HepG2 (cell line): ENCODE data around the gene RNF123. TPM values are rescaled to one million over a fixed set of nuclear protein-coding genes. Genes with fewer than 3 reads are reported as not detected.

Source experiments
- CERS6 ChIP-seq: sonication (generic); formaldehyde crosslinking; IDR thresholded peaks from 2 replicates; pipeline ENCODE4 v1.5.0; 2020; ENCODE audit warnings: missing genetic modification reagents
- DNMT1 ChIP-seq: sonication (generic); formaldehyde crosslinking; IDR thresholded peaks from 2 replicates; pipeline ENCODE4 v1.5.1; 2020; ENCODE audit warnings: mild to moderate bottlenecking, missing genetic modification reagents
- HIVEP1 ChIP-seq: sonication (generic); formaldehyde crosslinking; IDR thresholded peaks from 2 replicates; pipeline ENCODE4 v1.4.0; 2020; ENCODE audit warnings: mild to moderate bottlenecking, missing genetic modification reagents
- HOXA7 ChIP-seq: sonication (generic); formaldehyde crosslinking; IDR thresholded peaks from 2 replicates; pipeline ENCODE4 v1.8.1; 2022; ENCODE audit warnings: mild to moderate bottlenecking, missing genetic modification reagents, moderate library complexity
- LRRFIP1 ChIP-seq: sonication (generic); formaldehyde crosslinking; conservative IDR thresholded peaks from 2 replicates; pipeline ENCODE4 v1.4.0; 2020; ENCODE audit warnings: missing genetic modification reagents
- MYC ChIP-seq: sonication (generic); formaldehyde crosslinking; IDR thresholded peaks from 2 replicates; pipeline ENCODE4 v1.9.0; 2021; ENCODE audit warnings: missing genetic modification reagents, borderline replicate concordance
- NR2F2 ChIP-seq: IDR thresholded peaks from 2 replicates; pipeline ENCODE4 v1.6.1; 2012; ENCODE audit warnings: low read depth, inconsistent platforms, borderline replicate concordance
- SKI ChIP-seq: fragments of 450-650 bp; IDR thresholded peaks from one replicate; pipeline ENCODE4 v1.6.1; 2018; ENCODE audit warnings: mild to moderate bottlenecking; ENCODE audit not compliant: partially characterized antibody
- ZBTB39 ChIP-seq: sonication (generic); formaldehyde crosslinking; IDR thresholded peaks from 2 replicates; pipeline ENCODE4 v1.5.0; 2020; ENCODE audit warnings: missing genetic modification reagents
- ZBTB7B ChIP-seq: sonication (generic); formaldehyde crosslinking; IDR thresholded peaks from 2 replicates; pipeline ENCODE4 v1.4.0; 2020; ENCODE audit warnings: missing genetic modification reagents
- ZC3H4 ChIP-seq: sonication (generic); formaldehyde crosslinking; IDR thresholded peaks from 2 replicates; pipeline ENCODE4 v1.4.0; 2020; ENCODE audit warnings: missing genetic modification reagents, borderline replicate concordance
- ZFX ChIP-seq: sonication (generic); formaldehyde crosslinking; IDR thresholded peaks from 2 replicates; pipeline ENCODE4 v1.4.0; 2020; ENCODE audit warnings: mild to moderate bottlenecking, low read depth, missing genetic modification reagents, moderate library complexity
- ZNF18 ChIP-seq: sonication (generic); formaldehyde crosslinking; IDR thresholded peaks from 2 replicates; pipeline ENCODE4 v1.8.0; 2022; ENCODE audit warnings: mild to moderate bottlenecking, missing genetic modification reagents; ENCODE audit not compliant: insufficient replicate concordance
- ZNF24 ChIP-seq: fragments of 450-650 bp; IDR thresholded peaks from 2 replicates; pipeline ENCODE4 v1.6.1; 2017; ENCODE audit warnings: antibody characterized with exemption, mild to moderate bottlenecking
- ZNF574 ChIP-seq: sonication (generic); formaldehyde crosslinking; IDR thresholded peaks from 2 replicates; pipeline ENCODE4 v1.4.0; 2020; ENCODE audit warnings: missing genetic modification reagents
- ZNF850 ChIP-seq: sonication (generic); formaldehyde crosslinking; conservative IDR thresholded peaks from 2 replicates; pipeline ENCODE4 v1.9.0; 2021; ENCODE audit warnings: mild to moderate bottlenecking, missing genetic modification reagents
- ZNF878 ChIP-seq: sonication (generic); formaldehyde crosslinking; IDR thresholded peaks from 2 replicates; pipeline ENCODE4 v1.8.1; 2023; ENCODE audit warnings: mild to moderate bottlenecking, missing genetic modification reagents, moderate library complexity
- polyA plus RNA-seq, 8 experiments: library from polyadenylated mRNA; depleted of rRNA in 3 of 8; stranded (reverse) in 7 of 8; unstranded in 1 of 8; fragments of >200 nt; fragmentation: Illumina TruSeq in 4 of 8; extraction: Trizol in 4 of 8; gene quantifications; 2 replicates each; pipeline versions ENCODE4 v1.2.1 to v1.2.3, GENCODE V29; 2011 to 2016; ENCODE audit warnings: low read depth in 4 of 8, missing spikeins in 1 of 8, mixed read lengths in 1 of 8; ENCODE audit not compliant: insufficient read depth in 1 of 8
- total RNA-seq, 5 experiments: library from RNA; depleted of rRNA; stranded (reverse); fragments of >200 nt; fragmentation: Illumina TruSeq; extraction: Trizol; gene quantifications; 2 replicates each; pipeline ENCODE4 v1.2.3, GENCODE V29; 2016; ENCODE audit warnings: low read depth in 1 of 5

The RNF123 gene
- total and polyA plus RNA-seq, 2 of the 13 experiments (the other 11 are each of a cell fraction or from before 2014, with no cell fraction given) = 29.9 to 82.2 TPM

- TF ChIP-seq ZNF18 (CRISPR knock-in tag) = no peak
- TF ChIP-seq ZBTB7B (CRISPR knock-in tag) = peak; percentile 91
- no peak for TF ChIP-seq ZC3H4 (CRISPR knock-in tag)
- TF ChIP-seq NR2F2 = no peak
- no peak for TF ChIP-seq MYC (CRISPR knock-in tag)
- TF ChIP-seq ZBTB39 = no peak
- no peak for TF ChIP-seq ZNF850 (CRISPR knock-in tag)
- no peak for TF ChIP-seq ZNF24
- peak; percentile 61 for TF ChIP-seq ZNF574 (CRISPR knock-in tag)
- no peak for TF ChIP-seq LRRFIP1 (CRISPR knock-in tag)
- TF ChIP-seq HIVEP1 (CRISPR knock-in tag) = 0 out of 2 replicates have a peak, but pooled peaks have one; percentile 78
- TF ChIP-seq DNMT1 (CRISPR knock-in tag) = no peak
- TF ChIP-seq ZNF878 (CRISPR knock-in tag) = peak; percentile 39; the same call in 1 of the 2 replicates
- peak; percentile 44 for TF ChIP-seq SKI
- TF ChIP-seq ZFX (CRISPR knock-in tag) = peak; percentile 70
- no peak for TF ChIP-seq CERS6 (CRISPR knock-in tag)
- no peak for TF ChIP-seq HOXA7 (CRISPR knock-in tag)
Measured at GRCh38 chr3:49668414-49668797, 21.0 kb upstream of the RNF123 start (continued).
